ENCODE measurements around the gene KCNH3.
"Not testable (repeated sequence)": the region's sequence is repeated elsewhere in the genome, so short reads cannot be mapped to it uniquely, and the experiment has no call there.

The KCNH3 gene

DNA sequence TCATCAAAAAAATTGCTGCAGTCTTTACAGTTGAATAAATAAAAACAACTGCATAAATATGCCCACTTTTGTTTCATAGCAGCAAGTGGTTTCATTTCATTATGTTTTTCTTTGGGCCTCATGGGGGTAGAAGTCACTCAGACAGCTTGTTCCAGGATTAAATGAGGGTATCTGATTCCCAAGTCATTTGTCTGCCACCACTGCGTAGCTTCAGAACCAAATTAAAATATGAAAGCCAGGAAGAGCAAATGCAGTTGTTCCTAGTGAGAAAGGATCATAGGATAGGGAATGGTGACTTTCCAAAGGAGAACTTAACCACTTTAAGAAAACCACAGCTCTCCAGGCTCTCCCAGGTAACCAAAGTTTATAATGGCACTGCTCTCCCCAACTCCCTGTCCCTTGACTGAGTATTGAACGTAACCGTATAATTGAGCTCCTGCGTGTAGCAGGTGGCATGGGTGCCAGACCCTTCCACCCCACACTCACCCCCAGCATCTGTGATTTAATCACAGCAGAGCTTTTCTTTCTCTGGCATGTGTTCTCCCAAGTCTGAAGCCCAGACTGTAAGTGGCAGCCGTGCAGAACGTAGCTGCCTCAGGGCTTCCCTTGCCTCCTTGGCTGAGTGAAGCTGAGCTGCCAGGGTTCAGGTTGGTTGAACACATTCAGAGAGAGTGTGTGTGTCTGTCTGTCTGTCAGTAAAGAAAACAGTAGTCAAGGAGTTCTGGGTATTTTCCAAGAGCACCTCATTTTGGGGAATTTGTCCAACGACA is 11.3 kb upstream of the KCNH3 start:
- FAIRE-seq: no peak

DNA sequence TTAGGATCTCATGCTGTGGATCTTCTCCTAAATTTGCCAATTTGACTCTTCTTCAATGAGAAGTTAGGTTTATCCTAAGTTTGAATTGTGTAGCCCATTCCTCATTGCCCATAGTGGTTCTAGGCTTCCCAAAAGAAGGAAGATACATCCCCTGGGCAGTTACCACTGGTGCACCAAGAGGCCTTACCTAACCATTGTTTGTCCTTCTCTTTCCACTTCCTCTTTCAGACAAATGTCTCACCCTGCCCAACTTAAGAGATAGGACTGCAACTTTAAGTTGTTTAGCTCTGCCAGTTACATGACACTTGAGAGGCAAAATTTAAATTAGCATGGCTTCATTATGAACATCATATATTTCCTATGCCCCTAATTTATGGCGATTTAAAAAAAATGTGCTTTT is 9.4 kb upstream of the KCNH3 start:
- no peak for FAIRE-seq

DNA sequence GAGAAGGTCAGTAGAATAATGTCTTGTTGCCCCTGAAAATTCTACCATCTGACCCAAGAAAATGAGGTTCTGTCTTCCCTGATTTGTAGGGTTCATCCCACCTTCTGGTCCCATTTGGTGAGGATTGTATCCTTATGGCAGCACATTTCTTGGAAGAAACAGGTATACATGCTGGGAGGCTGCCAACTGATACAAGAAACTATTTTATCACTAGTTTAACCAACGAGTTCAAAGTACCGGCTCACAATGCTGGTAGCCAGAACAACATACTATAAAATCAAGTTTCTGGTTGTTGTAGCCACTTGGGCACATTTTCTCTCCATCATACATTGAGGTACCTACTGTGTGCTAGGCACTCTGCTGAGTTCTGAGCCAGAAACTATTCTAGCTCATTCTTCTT is 7.1 kb upstream of the KCNH3 start:
- no peak for FAIRE-seq

DNA sequence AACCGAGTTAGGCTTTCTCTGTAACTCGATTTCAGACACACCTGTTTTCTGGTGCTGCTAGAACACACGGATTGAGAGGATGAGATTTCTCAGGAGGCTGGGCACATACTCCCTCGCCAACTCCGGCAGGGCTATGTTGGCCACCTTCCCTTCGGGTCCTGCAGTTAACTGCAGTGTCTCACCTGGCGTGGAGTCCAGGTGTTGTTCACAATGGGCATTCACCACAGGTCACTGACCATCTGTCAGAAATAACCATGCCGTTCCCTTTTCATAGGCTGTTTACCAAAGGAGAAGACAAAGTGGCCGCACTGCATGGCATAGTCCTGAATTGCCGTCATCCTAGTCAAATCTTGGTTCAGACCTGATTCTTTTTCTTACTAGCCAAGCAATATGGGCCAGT is 5.5 kb upstream of the KCNH3 start:
- FAIRE-seq: no peak

DNA sequence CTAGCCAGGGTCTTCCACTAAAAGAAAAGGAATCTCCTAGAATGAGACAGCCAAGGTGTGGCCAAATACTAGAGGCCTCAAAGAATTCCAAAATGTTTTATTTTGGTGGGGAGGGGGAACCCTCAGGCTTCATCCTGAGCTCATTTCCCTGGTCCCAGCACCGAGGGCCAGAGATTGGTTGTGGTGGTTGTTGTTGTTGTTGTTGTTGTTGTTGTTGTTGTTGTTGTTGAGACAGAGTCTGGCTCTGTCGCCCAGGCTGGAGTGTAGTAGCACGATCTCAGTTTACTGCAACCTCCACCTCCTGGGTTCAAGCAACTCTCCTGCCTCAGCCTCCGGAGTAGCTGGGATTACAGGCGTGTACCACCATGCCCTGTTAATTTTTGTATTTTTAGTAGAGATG is 4.7 kb upstream of the KCNH3 start:
- FAIRE-seq: not testable (repeated sequence)

DNA sequence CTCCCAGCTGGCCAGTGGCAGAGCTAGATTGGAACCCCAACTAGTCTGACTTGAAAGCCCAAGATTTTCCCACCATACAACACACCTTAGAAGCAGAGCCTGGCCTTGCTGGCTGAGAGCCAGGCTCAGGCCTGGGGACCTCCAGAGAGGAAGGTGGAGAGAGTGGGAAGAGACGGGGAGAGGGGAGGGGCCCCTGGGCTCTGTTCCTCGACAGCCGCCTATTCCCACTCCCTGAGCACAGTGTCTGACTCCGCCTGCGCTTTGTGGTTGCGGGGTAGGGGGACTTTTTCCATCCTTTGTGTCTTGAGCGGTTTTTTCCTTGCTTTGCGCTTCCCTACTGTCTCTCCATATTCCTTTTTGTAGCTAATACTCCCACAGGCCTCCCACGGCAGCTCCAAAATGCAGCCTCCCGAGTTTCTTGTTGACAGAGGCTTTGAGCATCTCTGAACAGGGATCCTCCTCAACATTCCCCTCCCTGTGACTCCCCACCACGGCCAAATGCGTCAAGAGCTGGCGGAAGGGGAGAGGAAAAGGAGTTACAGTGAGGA is 4.0 kb upstream of the KCNH3 start:
- no peak for FAIRE-seq

DNA sequence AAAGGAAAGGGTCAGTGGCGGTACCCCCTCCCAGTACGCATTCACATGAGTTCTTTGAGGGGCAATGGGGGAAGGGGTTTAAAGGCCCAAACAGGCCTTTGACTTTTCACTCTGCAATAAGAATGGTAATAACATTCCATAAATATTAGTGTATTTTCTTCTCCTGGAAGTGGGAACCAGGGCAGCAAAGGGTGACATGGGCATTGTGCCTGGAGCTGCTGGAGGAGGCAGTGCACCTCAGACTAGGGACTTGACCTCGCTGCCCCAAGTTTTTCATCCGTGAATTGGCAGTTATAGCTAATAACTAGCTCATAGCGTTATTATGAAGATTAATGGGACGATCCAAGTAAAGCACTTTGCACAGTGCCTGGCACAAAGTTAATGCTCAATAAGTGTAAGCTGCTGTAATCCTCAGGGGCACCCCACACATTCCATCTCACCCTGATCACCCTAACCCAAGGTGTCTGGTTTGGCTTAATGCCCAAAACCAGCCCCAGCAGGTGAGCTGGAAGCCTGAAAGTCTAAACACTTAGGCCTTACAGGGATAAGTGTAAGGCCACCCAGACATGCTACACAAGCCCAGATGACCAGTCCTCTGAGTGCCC is 2.8 kb upstream of the KCNH3 start:
- FAIRE-seq: no peak

DNA sequence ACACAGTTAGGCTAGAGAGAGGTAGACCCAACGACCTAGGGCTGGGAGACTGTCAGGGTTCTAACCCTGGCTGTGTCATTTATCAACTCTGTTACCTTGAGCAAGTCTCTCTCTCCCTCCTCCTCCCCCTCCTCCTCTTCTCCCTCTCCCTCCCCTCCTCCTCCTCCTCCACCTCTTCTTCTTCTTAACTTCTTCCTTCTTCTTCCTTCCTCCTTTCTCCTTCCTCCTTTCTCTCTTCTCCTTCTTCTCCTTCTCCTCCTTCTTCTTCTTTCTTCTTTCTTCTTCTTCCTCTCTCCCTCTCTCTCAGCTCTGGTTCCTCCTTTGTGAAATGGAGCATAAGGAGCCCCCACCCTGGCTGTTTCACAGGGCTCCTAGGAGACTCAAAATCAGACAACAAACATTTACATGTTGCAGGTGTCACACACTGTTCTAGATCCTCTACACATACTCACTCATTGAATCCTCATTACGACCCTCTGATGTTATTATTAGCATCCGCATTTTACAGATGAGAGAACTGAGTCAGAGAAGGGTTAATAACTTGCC is 2.2 kb upstream of the KCNH3 start:
- no peak for FAIRE-seq

DNA sequence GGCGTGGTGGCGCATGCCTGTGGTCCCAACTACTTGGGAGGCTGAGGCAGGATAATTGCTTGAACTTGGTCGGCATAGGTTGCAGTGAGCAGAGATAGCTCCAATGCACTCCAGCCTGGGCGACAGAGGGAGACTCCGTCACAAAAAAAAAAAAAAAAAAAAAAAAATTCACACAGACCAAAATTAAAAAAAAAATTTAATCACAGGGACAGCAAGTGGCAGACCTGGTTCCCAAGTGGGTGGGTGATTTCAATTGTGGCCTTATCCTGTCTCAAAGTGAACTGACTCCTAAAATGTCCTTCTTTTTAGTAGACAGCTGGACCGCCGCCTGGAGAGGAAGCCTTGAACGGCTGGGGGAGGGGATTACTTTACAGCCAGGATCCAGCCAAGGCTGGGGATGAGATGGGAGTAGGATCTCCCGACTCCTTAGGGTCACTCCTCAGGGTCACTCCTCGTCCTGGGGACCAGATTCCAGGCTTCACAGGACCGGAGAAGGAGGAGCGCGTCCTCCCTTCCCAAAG is 1.5 kb upstream of the KCNH3 start:
- no peak for FAIRE-seq

DNA sequence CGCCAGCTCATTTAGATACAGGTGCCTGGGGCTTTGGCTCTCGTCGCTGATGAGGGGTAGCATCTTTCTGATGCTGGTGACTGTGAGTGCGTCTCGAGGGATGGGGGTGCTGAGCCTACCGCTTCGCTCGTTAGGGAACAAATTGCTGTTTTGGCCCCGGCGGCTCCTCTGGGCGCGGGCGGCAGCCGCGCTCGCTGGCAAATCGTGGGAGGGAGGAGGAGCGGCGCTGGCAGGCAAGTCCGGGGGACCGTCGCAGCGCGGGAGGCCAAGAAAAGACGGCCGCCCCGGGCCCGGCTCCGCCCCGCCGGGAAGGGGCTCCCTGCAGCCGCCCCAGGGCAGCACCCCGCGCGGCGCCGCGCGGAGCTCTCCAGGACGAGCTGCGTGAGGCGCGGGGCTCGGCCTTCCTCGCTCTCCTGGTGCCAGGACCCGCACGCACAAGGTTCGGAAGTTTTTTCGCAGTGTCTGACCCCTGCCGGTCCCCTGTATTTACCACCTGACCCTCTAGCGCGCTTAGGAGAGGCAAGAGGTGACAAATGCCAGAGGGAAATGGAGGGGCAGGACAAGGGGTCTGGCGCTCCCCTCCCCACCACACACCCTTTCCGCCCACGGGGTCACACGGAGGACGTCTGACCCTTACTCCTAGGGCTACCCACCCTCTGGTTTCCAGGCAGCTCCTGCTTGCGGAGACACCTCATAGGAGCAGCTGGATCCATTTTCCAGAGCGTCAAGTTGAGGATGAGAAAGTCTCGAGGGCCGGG is 899 bp upstream of the KCNH3 start:
- FAIRE-seq: no peak

DNA sequence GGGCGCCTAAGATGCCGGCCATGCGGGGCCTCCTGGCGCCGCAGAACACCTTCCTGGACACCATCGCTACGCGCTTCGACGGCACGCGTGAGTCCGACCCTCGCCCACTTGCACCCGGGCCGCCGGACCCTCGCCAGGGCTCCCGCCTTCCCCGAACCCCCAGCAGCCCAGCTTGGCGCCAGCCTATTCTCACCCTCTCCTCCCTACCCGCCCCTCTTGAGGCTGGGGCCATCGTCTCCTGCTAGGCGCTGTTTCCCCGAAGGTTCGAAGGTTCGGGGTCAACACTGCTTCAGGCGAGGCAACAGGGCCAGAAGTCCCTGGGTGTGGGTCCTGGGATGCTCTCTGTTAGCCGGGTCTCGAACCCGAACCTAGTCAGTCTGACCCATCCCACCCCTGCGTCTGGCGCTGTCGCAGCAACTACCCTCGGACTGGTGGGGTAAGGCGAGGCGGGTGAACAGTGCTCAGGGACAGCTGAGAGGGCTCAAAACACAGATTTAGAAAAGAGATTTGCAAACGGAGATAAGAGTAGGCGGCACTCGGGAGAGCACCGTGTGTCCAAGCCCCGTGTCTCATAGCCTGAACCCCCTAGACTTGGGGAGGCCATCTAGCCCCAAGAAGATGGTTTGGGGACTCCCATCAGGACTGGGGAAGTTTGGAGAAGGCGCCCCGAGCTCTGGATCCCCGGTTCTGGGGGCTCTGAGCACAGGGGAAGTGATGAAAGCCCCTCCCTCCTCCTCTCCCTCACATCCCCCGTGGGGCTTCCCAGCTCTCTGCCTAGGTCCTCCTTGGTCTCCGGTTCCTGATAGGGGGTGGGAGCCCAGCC is 787 bp downstream of the KCNH3 start:
- no peak for FAIRE-seq

DNA sequence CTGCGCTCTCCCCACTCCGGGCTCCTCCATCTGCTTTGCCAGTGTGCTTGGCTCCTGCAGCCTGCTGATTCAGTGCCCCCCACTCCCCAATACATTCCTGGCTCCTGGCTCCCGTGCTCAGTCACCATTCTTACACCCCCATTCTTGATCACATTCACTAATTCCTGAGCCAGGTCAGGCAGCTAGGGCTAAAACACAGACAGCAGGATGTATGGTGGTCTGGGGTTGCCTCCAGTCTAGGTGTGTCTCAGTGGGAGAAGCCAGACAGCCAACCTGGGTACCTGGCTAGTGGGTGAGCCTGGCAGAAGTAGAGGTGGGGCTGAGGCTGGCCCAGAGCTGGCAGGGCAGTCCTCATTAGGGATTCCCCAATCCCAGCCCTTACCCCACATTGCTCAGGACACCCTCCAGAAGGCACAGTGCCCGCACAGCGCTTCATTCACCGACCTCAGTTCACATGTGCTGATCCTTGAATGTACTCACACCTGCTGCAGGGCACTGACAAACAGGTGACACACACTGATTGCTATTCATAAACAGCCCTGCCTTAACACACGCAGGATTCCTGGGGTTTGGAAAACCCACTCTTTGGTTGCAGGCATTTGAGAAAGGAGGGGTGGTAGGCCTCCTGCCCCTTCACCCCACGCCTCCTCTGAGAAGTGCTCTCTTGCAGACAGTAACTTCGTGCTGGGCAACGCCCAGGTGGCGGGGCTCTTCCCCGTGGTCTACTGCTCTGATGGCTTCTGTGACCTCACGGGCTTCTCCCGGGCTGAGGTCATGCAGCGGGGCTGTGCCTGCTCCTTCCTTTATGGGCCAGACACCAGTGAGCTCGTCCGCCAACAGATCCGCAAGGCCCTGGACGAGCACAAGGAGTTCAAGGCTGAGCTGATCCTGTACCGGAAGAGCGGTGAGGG is 1.7 kb downstream of the KCNH3 start:
- no peak for FAIRE-seq

DNA sequence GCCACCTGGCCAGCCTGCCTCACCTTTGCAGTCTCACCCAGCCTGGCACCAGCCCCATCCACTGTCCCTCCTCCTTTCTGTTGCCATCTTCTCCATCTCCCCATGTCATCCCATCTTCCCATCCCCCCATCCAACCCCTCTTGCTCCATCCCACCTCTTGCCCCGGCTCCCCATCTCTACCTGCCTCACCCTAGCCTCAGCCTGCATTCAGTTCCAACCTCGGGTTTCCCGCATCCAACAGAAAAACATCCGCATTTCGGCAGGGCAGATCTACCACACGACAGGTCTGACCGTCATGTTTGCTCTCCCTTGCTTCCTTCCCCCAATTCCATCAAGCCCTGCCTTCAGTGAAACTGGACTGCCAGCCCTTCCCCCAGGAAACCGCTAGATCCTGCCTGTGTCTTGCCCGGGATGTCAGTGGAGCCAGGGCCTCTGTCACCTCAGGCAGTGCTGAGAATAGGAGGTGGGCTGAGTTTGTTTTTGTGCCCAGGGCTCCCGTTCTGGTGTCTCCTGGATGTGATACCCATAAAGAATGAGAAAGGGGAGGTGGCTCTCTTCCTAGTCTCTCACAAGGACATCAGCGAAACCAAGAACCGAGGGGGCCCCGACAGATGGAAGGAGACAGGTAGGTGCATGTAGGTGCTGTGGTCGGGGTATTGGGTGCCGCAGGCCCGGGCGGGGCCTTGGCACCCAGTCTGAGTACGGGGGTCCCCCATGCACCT is 2.5 kb downstream of the KCNH3 start:
- no peak for FAIRE-seq

DNA sequence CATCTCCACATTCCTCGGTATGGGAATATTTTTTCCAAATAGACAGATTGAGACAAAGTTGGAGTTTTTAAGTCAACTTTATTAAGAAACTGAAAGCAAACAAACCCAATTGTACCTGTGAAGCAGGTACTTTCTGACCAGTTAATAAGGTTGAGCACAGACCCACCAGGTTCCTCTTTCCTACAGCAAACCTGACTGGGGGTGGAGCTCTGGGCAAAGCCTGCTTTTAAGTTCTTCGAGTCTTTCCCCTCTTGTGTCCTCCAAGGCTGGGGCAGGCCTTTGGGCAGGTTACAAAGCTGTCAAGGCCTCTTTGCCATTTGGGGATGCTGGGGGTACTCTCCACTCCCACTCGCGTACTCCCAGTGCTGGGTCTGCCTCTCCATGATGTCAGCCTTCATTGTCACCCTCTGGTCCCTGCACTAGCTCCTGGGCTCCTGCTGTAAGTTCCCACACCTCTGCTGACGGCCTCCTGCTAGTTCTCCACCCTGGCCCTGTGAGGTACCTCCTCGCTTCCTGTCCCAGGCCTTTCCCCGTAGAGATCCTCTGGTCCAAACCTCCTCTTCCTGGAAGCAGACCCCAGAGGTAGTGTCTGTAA is 3.2 kb downstream of the KCNH3 start:
- FAIRE-seq: no peak

DNA sequence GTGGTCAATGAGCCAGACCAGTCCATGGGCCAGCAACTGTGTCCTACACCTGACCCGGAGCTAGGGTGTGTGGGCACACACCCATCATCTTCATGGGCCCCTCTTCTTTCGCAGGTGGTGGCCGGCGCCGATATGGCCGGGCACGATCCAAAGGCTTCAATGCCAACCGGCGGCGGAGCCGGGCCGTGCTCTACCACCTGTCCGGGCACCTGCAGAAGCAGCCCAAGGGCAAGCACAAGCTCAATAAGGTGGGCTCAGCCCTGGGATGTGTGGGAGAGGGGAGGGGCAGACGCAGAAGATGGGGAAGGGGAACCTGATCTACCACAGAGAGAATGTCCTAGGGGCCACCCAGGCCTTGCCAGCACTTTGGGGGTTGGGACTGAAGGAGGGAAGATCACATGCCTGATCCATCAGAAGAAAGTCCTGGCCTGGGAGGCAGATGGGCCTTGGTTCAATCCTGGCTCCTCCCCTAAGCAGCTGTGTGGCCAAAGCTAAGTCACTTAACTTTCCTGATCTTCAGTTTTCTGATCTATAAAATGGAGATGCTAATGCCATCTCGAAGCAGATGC is 3.8 kb downstream of the KCNH3 start:
- no peak for FAIRE-seq

DNA sequence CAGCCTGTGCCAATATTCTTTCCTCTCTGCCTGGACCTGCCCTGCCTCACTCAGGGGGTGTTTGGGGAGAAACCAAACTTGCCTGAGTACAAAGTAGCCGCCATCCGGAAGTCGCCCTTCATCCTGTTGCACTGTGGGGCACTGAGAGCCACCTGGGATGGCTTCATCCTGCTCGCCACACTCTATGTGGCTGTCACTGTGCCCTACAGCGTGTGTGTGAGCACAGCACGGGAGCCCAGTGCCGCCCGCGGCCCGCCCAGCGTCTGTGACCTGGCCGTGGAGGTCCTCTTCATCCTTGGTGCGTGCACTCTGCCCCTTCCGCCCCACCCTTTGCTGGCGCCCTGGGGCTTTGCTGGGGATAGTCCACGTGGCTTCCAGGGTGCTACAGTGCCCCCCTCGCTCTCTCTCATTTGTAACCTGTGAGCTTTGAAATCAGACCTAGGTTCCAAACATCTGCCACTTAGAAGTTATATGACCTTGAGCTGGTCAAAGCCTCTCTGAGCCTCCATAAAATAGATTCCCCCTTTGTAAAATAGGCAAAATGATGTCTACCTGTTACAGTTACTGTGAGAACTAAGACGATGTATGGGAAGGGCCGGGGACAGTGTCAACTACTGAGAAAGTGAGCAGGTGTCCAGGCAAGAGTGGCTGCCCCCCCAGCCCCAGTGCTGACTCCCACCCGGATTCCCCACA is 4.5 kb downstream of the KCNH3 start:
- no peak for FAIRE-seq

DNA sequence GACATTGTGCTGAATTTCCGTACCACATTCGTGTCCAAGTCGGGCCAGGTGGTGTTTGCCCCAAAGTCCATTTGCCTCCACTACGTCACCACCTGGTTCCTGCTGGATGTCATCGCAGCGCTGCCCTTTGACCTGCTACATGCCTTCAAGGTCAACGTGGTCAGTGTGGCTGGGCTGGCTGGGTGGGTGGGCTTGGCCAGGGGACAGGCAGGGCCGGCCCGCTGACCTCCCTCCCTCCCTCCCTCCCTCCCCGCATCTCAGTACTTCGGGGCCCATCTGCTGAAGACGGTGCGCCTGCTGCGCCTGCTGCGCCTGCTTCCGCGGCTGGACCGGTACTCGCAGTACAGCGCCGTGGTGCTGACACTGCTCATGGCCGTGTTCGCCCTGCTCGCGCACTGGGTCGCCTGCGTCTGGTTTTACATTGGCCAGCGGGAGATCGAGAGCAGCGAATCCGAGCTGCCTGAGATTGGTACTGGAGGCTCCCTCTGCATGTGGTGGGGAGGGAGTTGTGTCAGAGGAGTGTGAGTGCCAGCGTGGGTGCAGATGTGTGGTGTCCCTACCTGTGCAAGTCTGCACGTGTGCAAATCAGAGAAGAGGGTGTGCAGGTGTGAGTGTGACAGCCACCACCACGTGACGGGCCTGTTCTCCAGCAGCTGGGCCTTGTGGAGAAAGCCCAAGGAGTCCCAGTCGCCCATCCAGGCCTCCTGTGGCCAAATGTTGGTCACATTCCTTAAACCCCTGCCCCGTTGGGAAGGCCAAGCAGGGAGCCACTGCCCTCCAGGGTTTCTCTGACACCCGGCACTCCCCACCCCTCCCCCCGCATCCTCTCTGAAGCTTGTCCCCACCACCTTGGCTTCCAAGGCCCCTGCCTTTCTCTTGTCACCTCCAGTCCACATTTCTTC is 5.3 kb downstream of the KCNH3 start:
- FAIRE-seq: no peak

DNA sequence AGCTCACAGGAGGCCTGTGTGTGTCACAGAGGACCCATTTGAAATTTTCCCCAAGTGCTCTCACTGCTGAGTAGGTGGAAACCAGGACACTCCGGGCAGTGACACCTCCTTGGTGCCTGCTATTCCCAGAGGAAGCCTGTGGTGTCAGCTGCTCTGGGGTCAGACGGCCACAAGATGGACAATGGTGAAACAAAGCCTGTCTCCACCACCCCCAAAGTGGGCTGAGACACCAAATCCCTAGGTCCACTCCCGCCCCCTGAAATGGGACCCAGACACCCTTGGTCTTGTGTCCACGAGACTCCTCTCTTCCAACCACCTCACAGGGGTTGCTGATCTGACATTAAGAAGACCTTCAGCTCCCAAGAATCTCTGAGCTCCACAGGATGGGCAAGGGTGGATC is 7.0 kb downstream of the KCNH3 start:
- no peak for FAIRE-seq
